Astrocyte (in vitro differentiated cells and primary cell): ENCODE measurements around the gene PLCL2.

Experiments used
- CTCF ChIP-seq: IDR thresholded peaks from 2 replicates; pipeline ENCODE4 v1.5.1; 2011; ENCODE audit warnings: low read depth, mild to moderate bottlenecking, inconsistent platforms, low read length, moderate library complexity; ENCODE audit not compliant: insufficient read depth
- EZH2 ChIP-seq: IDR thresholded peaks from 2 replicates; pipeline ENCODE4 v1.6.1; 2012; ENCODE audit warnings: mild to moderate bottlenecking, low read length, inconsistent platforms; ENCODE audit not compliant: insufficient read depth

- TF ChIP-seq CTCF (no peak), EZH2 (no peak)
These were observed 993 bp downstream of the PLCL2 start for GRCh38 chr3:16885593-16886302.
